H9 (cell line): Measurements from ENCODE around the gene ZNF469. TPM values are rescaled to one million over a fixed set of nuclear protein-coding genes. Genes with fewer than 3 reads are reported as not detected.

Source experiments
- DNase-seq: peaks from one replicate; pipeline ENCODE4 v3.0.0-alpha.2; 2017
- H2AFZ ChIP-seq: one replicate; pipeline ENCODE4 v1.6.1; 2013; ENCODE audit warnings: mild to moderate bottlenecking, low read length, control low read depth, moderate library complexity
- H2AK5ac ChIP-seq: 2 replicates; pipeline ENCODE4 v1.6.1; 2013; ENCODE audit warnings: low read length, control low read depth, mixed read lengths; ENCODE audit not compliant: insufficient read length
- H2BK120ac ChIP-seq: one replicate; pipeline ENCODE4 v1.6.1; 2013; ENCODE audit warnings: low read depth, mild to moderate bottlenecking, low read length, control low read depth, inconsistent platforms; ENCODE audit not compliant: poor library complexity, severe bottlenecking
- H2BK12ac ChIP-seq: 2 replicates; pipeline ENCODE4 v1.6.1; 2013; ENCODE audit warnings: low read length, control low read depth, mixed read lengths, low read depth; ENCODE audit not compliant: insufficient read length
- H2BK15ac ChIP-seq: 2 replicates; pipeline ENCODE4 v1.6.1; 2013; ENCODE audit warnings: low read depth, low read length, control low read depth
- H2BK20ac ChIP-seq: one replicate; pipeline ENCODE4 v1.6.1; 2013; ENCODE audit warnings: low read depth, mild to moderate bottlenecking, low read length, control low read depth, inconsistent platforms; ENCODE audit not compliant: poor library complexity, severe bottlenecking
- H2BK5ac ChIP-seq: 2 replicates; pipeline ENCODE4 v1.6.1; 2013; ENCODE audit warnings: low read length, control low read depth, mixed read lengths; ENCODE audit not compliant: insufficient read length
- H3K14ac ChIP-seq: 2 replicates; pipeline ENCODE4 v1.6.1; 2013; ENCODE audit warnings: low read length, control low read depth; ENCODE audit not compliant: insufficient read depth
- H3K18ac ChIP-seq: 2 replicates; pipeline ENCODE4 v1.6.1; 2013; ENCODE audit warnings: low read depth, mild to moderate bottlenecking, mixed read lengths, low read length, control low read depth; ENCODE audit not compliant: insufficient read length
- H3K23ac ChIP-seq: 2 replicates; pipeline ENCODE4 v1.6.1; 2013; ENCODE audit warnings: low read length, control low read depth, mixed read lengths, low read depth; ENCODE audit not compliant: insufficient read length
- H3K23me2 ChIP-seq: 2 replicates; pipeline ENCODE4 v1.6.1; 2013; ENCODE audit warnings: low read depth, mild to moderate bottlenecking, mixed read lengths, low read length, control low read depth; ENCODE audit not compliant: insufficient read length, poor library complexity, severe bottlenecking
- H3K27ac ChIP-seq: 2 replicates; pipeline ENCODE4 v1.5.1; 2013; ENCODE audit warnings: low read length, control low read depth, mixed read lengths, low read depth; ENCODE audit not compliant: insufficient read length
- H3K27me3 ChIP-seq: 2 replicates; pipeline ENCODE4 v1.6.1; 2013; ENCODE audit warnings: low read length, control low read depth, inconsistent platforms; ENCODE audit not compliant: insufficient read depth
- H3K4ac ChIP-seq: 2 replicates; pipeline ENCODE4 v1.6.1; 2013; ENCODE audit warnings: low read depth, mild to moderate bottlenecking, control low read depth, inconsistent platforms, low read length, moderate library complexity
- H3K4me1 ChIP-seq: 2 replicates; pipeline ENCODE4 v1.6.1; 2013; ENCODE audit warnings: low read length, control low read depth, inconsistent platforms; ENCODE audit not compliant: insufficient read depth
- H3K4me2 ChIP-seq: 2 replicates; pipeline ENCODE4 v1.6.1; 2013; ENCODE audit warnings: low read length, control low read depth, mixed read lengths; ENCODE audit not compliant: insufficient read length, insufficient read depth
- H3K56ac ChIP-seq: 2 replicates; pipeline ENCODE4 v1.6.1; 2013; ENCODE audit warnings: low read depth, mild to moderate bottlenecking, mixed read lengths, low read length, control low read depth; ENCODE audit not compliant: insufficient read length
- H3K79me1 ChIP-seq: 2 replicates; pipeline ENCODE4 v1.6.1; 2013; ENCODE audit warnings: low read depth, mild to moderate bottlenecking, moderate library complexity, low read length, control low read depth, inconsistent platforms; ENCODE audit not compliant: insufficient read depth, poor library complexity, severe bottlenecking
- H3K79me2 ChIP-seq: 2 replicates; pipeline ENCODE4 v1.6.1; 2013; ENCODE audit warnings: low read length, control low read depth, inconsistent platforms; ENCODE audit not compliant: insufficient read depth
- H3K9ac ChIP-seq: 2 replicates; pipeline ENCODE4 v1.6.1; 2013; ENCODE audit warnings: low read length, control low read depth, mixed read lengths; ENCODE audit not compliant: insufficient read length; ENCODE audit errors: extremely low read depth
- H3K9me3 ChIP-seq: one replicate; pipeline ENCODE4 v1.6.1; 2013; ENCODE audit warnings: low read depth, low read length, inconsistent platforms; ENCODE audit not compliant: control insufficient read depth
- H3T11ph ChIP-seq: one replicate; pipeline ENCODE4 v1.6.1; 2013; ENCODE audit warnings: mild to moderate bottlenecking, low read length, control low read depth, inconsistent platforms
- H4K20me1 ChIP-seq: one replicate; pipeline ENCODE4 v1.6.1; 2013; ENCODE audit not compliant: control insufficient read depth, insufficient read length, insufficient read depth
- H4K5ac ChIP-seq: 2 replicates; pipeline ENCODE4 v1.6.1; 2013; ENCODE audit warnings: low read depth, mild to moderate bottlenecking, mixed read lengths, low read length, control low read depth; ENCODE audit not compliant: insufficient read length
- H4K8ac ChIP-seq: replicated peaks from 2 replicates; pipeline ENCODE4 v1.6.1; 2013; ENCODE audit warnings: low read length, control low read depth, mixed read lengths, low read depth; ENCODE audit not compliant: insufficient read length
- H4K91ac ChIP-seq: 2 replicates; pipeline ENCODE4 v1.6.1; 2013; ENCODE audit warnings: low read depth, mild to moderate bottlenecking, moderate library complexity, mixed read lengths, low read length, control low read depth; ENCODE audit not compliant: insufficient read length
- H3K27ac Mint-ChIP-seq, 3 experiments: 2 replicates in 2 of 3; 3 replicates in 1 of 3; pipeline ENCODE4 v1.8.0; 2020 to 2021; ENCODE audit warnings: mixed read lengths in 3 of 3, mild to moderate bottlenecking in 1 of 3, moderate library complexity in 1 of 3
- H3K27me3 Mint-ChIP-seq: 2 replicates; pipeline ENCODE4 v1.8.0; 2021; ENCODE audit warnings: low read depth, mild to moderate bottlenecking, moderate library complexity, mixed read lengths
- H3K36me3 Mint-ChIP-seq, 3 experiments: 2 replicates in 2 of 3; 3 replicates in 1 of 3; pipeline ENCODE4 v1.8.0; 2020 to 2021; ENCODE audit warnings: low read depth in 3 of 3, mixed read lengths in 3 of 3; ENCODE audit not compliant: insufficient read depth in 1 of 3
- H3K4me1 Mint-ChIP-seq, 2 experiments: 2 replicates each; pipeline ENCODE4 v1.8.0; 2020; ENCODE audit warnings: mixed read lengths in 2 of 2
- H3K4me3 Mint-ChIP-seq, 2 experiments: 2 replicates in 1 of 2; 3 replicates in 1 of 2; pipeline ENCODE4 v1.8.0; 2020 to 2021; ENCODE audit warnings: mild to moderate bottlenecking in 2 of 2, mixed read lengths in 2 of 2, moderate library complexity in 1 of 2
- H3K9me3 Mint-ChIP-seq, 2 experiments: 2 replicates in 1 of 2; 3 replicates in 1 of 2; pipeline ENCODE4 v1.8.0; 2020; ENCODE audit warnings: mild to moderate bottlenecking in 2 of 2, mixed read lengths in 2 of 2, moderate library complexity in 1 of 2
- WGBS: extraction: QIAGEN DNeasy Blood & Tissue Kit; methylation state at CpG from one replicate; pipeline ENCODE4 v1.1.7; 2013; ENCODE audit warnings: missing lambda C conversion rate, low lambda C conversion rate, mixed read lengths; ENCODE audit not compliant: insufficient read length; ENCODE audit errors: extremely low coverage; 5-methylcytosine and 5-hydroxymethylcytosine counted together
- total RNA-seq: library from RNA; stranded (reverse); gene quantifications from 2 replicates; pipeline ENCODE4 v1.2.1, GENCODE V29; 2021
- TF ChIP-seq, protein P1 (sequence below): fragments of 200-600 bp; sonication (generic); conservative IDR thresholded peaks from 3 replicates; pipeline ENCODE4 v1.8.0; 2021; ENCODE audit warnings: antibody characterized with exemption, mild to moderate bottlenecking

The ZNF469 gene
- total RNA-seq, 1 experiment from 2014 or later = 4.4 TPM

- Histone ChIP-seq H2BK5ac (no peak overlapping the region), H2BK20ac (no peak overlapping the region), H3K9me3 (no peaks in the 10 kb centered on the region), H3K4me2 (no peak overlapping the region), H2AK5ac (no peak overlapping the region), H3K23me2 (no peaks in the 10 kb centered on the region), H2BK15ac (no peak overlapping the region), H4K20me1 (no peaks in the 10 kb centered on the region), H3K27ac (no peak overlapping the region), H3K9ac (no peak overlapping the region), H3K79me1 (no peaks in the 10 kb centered on the region), H3K79me2 (no peaks in the 10 kb centered on the region), H3K56ac (no peak overlapping the region), H3K4me1 (no peaks in the 10 kb centered on the region), H3K18ac (no peak overlapping the region), H4K8ac (no peak overlapping the region), H2BK12ac (no peak overlapping the region), H3K27me3 (no peaks in the 10 kb centered on the region), H3K14ac (no peak overlapping the region), H2BK120ac (no peak overlapping the region), H3T11ph (no peak overlapping the region), H3K4ac (no peak overlapping the region), H3K23ac (no peak overlapping the region), H4K91ac (no peak overlapping the region), H4K5ac (no peak overlapping the region), H2AFZ (no peak overlapping the region)
- TF ChIP-seq, protein P1, sequence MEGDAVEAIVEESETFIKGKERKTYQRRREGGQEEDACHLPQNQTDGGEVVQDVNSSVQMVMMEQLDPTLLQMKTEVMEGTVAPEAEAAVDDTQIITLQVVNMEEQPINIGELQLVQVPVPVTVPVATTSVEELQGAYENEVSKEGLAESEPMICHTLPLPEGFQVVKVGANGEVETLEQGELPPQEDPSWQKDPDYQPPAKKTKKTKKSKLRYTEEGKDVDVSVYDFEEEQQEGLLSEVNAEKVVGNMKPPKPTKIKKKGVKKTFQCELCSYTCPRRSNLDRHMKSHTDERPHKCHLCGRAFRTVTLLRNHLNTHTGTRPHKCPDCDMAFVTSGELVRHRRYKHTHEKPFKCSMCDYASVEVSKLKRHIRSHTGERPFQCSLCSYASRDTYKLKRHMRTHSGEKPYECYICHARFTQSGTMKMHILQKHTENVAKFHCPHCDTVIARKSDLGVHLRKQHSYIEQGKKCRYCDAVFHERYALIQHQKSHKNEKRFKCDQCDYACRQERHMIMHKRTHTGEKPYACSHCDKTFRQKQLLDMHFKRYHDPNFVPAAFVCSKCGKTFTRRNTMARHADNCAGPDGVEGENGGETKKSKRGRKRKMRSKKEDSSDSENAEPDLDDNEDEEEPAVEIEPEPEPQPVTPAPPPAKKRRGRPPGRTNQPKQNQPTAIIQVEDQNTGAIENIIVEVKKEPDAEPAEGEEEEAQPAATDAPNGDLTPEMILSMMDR = no peak
- Mint-ChIP-seq H3K4me1 (peaks cover 15% of the 10 kb centered on the region in 2 experiments), H3K27me3 (peaks cover 3% of the 10 kb centered on the region), H3K27ac (no peak overlapping the region), H3K36me3 (no peaks in the 10 kb centered on the region; a peak in 2 of 7 replicates), H3K9me3 (peaks cover 3 to 4% of the 10 kb centered on the region in 2 experiments; a peak in 2 of 5 replicates), H3K4me3 (no peak overlapping the region)
- no CpG with 5 or more reads among the region's 33 CpGs for WGBS
- no peak for DNase-seq
These were observed 28.3 kb upstream of the ZNF469 start for GRCh38 chr16:88354229-88355092.
